SK-N-SH (cell line): Measurements from ENCODE around the gene CRIP1.
A peak's percentile ranks its signal among the peaks of the same experiment; 100 is the strongest.

Source experiments
- CTCF ChIP-seq: fragments of 200-600 bp; sonication (generic); IDR thresholded peaks from 2 replicates; pipeline ENCODE4 v1.6.1; 2017; ENCODE audit warnings: antibody characterized with exemption, mild to moderate bottlenecking, moderate library complexity
- EP300 ChIP-seq, 2 experiments: IDR thresholded peaks; 2 replicates each; pipeline versions ENCODE4 v1.4.0 to v1.6.1; 2012; ENCODE audit warnings: borderline replicate concordance in 1 of 2, low read depth in 1 of 2, low read length in 1 of 2
- RXRA ChIP-seq: IDR thresholded peaks from 2 replicates; pipeline ENCODE4 v1.4.0; 2012; ENCODE audit warnings: low read depth, mild to moderate bottlenecking, borderline replicate concordance
- SMC3 ChIP-seq: IDR thresholded peaks from 2 replicates; pipeline ENCODE4 v1.6.1; 2012; ENCODE audit warnings: low read depth, low read length, improper control_type of control experiment

DNA sequence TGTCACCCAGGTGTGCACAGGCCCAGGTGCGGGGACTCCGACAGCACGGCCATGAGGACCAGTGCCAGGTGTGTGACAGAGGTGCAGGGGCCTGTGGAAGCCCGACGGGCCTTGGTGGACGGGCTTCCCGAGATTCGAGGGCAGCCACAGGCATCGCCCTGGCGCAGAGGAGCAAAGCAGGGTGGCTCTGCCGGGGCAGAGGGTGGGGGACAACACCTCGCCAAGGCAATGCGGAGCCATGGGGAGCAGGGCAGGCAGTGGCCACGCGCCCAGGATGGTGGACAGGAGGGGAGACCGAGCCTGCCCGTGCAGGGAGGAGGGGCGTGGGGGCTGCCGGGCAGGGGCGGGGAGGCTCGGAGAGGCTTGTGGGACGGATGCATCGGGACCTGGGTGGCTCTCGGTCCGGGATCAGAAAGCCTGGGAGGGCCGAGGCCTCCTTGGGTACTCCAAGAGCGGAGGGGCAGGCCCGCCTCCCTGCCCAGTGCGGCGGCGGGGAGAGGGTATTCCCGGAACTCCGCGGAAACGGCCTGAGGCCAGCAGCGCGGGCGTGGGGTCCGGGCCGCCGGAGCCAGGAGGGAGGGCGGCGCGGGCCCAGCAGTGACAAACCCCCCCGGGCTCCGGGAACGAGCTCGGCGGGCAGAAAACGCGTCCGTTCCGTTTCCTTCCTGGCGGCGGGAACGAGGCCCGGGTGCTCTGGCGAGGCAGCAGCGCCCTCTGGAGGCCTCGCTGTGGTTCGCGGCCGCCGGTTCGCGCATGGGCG lies 41.3 kb downstream of the CRIP1 start:
- TF ChIP-seq CTCF (peak; percentile 68), SMC3 (peak; percentile 57), EP300 (IDR thresholded peaks at IDR 0.05; ENCODE audit: borderline replicate concordance in 1 of 2, low read depth in 1 of 2, low read length in 1 of 2) (no peak), RXRA (no peak)
